Right atrium auricular region (tissue), 2 donors: ENCODE data around the gene STOM. TPM values are rescaled to one million over a fixed set of nuclear protein-coding genes. Genes with fewer than 3 reads are reported as not detected.

Experiments used
- DNase-seq: peaks from one replicate; pipeline ENCODE4 v3.0.0-alpha.2; 2019; ENCODE audit warnings: low spot score
- H3K27ac ChIP-seq, 2 donors: fragments of 200-600 bp; sonication (generic); 1 replicate in 1 of 2; 2 replicates in 1 of 2; pipeline ENCODE4 v1.5.1; 2016 to 2019
- H3K27me3 ChIP-seq, 2 donors: fragments of 200-600 bp; sonication (generic); one replicate each; pipeline versions ENCODE4 v1.5.1 to v1.6.0; 2017 to 2019
- H3K36me3 ChIP-seq: fragments of 200-600 bp; sonication (generic); one replicate; pipeline ENCODE4 v1.5.1; 2016
- H3K4me1 ChIP-seq, 2 donors: fragments of 200-600 bp; sonication (generic); one replicate each; pipeline versions ENCODE4 v1.5.1 to v1.6.0; 2017 to 2019
- H3K4me3 ChIP-seq, 2 donors: fragments of 200-600 bp; sonication (generic); 1 replicate in 1 of 2; 2 replicates in 1 of 2; pipeline ENCODE4 v1.5.1; 2017 to 2019; ENCODE audit warnings: mild to moderate bottlenecking in 1 of 2, moderate library complexity in 1 of 2
- H3K9me3 ChIP-seq, 2 donors: fragments of 200-600 bp; sonication (generic); one replicate each; pipeline ENCODE4 v1.5.1; 2019
- CTCF ChIP-seq, 2 donors: fragments of 200-600 bp; sonication (generic); IDR thresholded peaks; one replicate each; pipeline ENCODE4 v1.5.1; 2019; ENCODE audit warnings: antibody characterized with exemption in 2 of 2
- total RNA-seq, 2 donors: library from RNA; depleted of rRNA; stranded (reverse); fragments of >200 nt; gene quantifications; one replicate each; pipeline ENCODE4 v1.1.0, GENCODE V29; 2016

The STOM gene
- total RNA-seq, 2 donors from 2014 or later, result 152 to 173 TPM

GRCh38 chr9:121358751-121359150, 11.3 kb downstream of the STOM start:
- DNase-seq, result no peak
- no peak for TF ChIP-seq CTCF (IDR thresholded peaks at IDR 0.05)
- H3K4me3 ChIP-seq, result no peak overlapping the region
- peaks cover 22% of the 10 kb centered on the region for H3K36me3 ChIP-seq
- no peaks in the 10 kb centered on the region for H3K27me3 ChIP-seq
- peaks cover 0 to 97% of the 10 kb centered on the region in 2 donors for H3K4me1 ChIP-seq
- no peaks in the 10 kb centered on the region for H3K9me3 ChIP-seq
- peak overlapping the region; percentile 95 to 98 for H3K27ac ChIP-seq

- Histone ChIP-seq H3K4me1 (peaks cover 0 to 97% of the 10 kb centered on the region in 2 donors), H3K36me3 (peaks cover 40% of the 10 kb centered on the region), H3K27me3 (no peaks in the 10 kb centered on the region), H3K4me3 (no peak overlapping the region), H3K27ac (peak overlapping the region; percentile 95 to 98), H3K9me3 (no peaks in the 10 kb centered on the region)
- no peak for DNase-seq
- no peak for TF ChIP-seq CTCF (IDR thresholded peaks at IDR 0.05)
Observed at GRCh38 chr9:121357011-121357410, 13.0 kb downstream of the STOM start.

GRCh38 chr9:121354762-121355161, 15.3 kb downstream of the STOM start:
- no peak overlapping the region for H3K4me3 ChIP-seq
- peaks cover 3 to 97% of the 10 kb centered on the region in 2 donors for H3K4me1 ChIP-seq
- no peaks in the 10 kb centered on the region for H3K9me3 ChIP-seq
- peaks cover 53% of the 10 kb centered on the region for H3K36me3 ChIP-seq
- H3K27me3 ChIP-seq, result no peaks in the 10 kb centered on the region
- H3K27ac ChIP-seq, result peak overlapping the region; percentile 95 to 98
- DNase-seq, result no peak
- no peak for TF ChIP-seq CTCF (IDR thresholded peaks at IDR 0.05)

- H3K4me3 ChIP-seq, result no peak overlapping the region
- no peaks in the 10 kb centered on the region for H3K9me3 ChIP-seq
- no peak for TF ChIP-seq CTCF (IDR thresholded peaks at IDR 0.05)
- peaks cover 3 to 95% of the 10 kb centered on the region in 2 donors for H3K4me1 ChIP-seq
- DNase-seq, result no peak
- H3K27me3 ChIP-seq, result no peaks in the 10 kb centered on the region
- peak overlapping the region; percentile 95 to 98 for H3K27ac ChIP-seq
- H3K36me3 ChIP-seq, result peaks cover 54% of the 10 kb centered on the region
Observed at GRCh38 chr9:121354141-121354540, 15.9 kb downstream of the STOM start.

GRCh38 chr9:121353241-121354061, 16.6 kb downstream of the STOM start:
- no peak for TF ChIP-seq CTCF (IDR thresholded peaks at IDR 0.05)
- Histone ChIP-seq H3K4me1 (peaks cover 3 to 88% of the 10 kb centered on the region in 2 donors), H3K9me3 (no peaks in the 10 kb centered on the region), H3K36me3 (peaks cover 61% of the 10 kb centered on the region), H3K27ac (peak overlapping the region; percentile 95 to 98), H3K27me3 (no peaks in the 10 kb centered on the region), H3K4me3 (no peak overlapping the region)
- DNase-seq, result no peak
